GM18498 (cell line): ENCODE results near the gene BTN1A1.

Source experiments
- ATAC-seq: cut with Tn5 transposase; IDR thresholded peaks from one replicate; pipeline ENCODE4 v1.9.1; 2021; ENCODE audit warnings: mild to moderate bottlenecking, moderate library complexity; ENCODE audit not compliant: unreplicated experiment

The BTN1A1 gene

DNA sequence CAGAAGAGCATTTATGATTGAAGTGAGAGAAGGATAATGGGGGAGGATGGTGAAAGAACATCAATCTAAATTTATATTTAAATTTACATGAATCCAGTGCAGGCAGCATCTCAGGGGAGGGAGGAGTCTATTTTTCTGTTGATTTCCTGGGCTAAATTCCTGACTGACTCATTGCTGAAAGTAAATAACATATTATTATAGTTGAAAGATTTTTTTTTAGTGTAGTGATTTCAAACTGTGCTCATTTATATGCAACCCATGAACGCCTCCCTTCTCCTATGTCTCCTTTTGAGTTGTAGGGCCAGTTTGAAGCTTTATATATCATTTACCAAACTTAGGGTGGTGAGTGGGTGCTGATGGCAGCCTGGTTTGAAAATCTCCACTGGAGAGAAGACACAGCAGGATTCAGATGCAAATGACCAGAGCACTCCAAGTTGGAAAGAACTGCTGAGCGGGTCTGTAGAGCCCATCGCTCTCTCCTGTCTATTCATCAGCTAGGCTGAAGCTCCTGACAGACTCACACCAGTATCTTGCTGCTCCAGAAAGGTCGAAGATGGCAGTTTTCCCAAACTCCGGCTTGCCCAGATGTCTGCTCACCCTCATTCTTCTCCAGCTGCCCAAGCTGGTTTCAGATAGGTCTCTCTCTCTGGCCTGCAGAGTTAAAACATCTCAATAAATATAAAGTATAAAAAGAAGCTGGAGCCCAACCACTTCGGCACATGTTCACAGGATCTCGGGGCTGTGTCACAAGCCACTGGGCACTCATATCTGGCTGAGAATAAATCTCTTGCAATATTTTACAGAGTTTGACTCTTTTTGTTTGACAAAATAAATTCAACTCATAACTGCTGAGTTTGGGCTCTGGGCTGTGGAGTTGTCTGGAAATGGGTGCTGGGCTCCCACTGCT is 24.0 kb upstream of the BTN1A1 start:
- ATAC-seq, result no peak

DNA sequence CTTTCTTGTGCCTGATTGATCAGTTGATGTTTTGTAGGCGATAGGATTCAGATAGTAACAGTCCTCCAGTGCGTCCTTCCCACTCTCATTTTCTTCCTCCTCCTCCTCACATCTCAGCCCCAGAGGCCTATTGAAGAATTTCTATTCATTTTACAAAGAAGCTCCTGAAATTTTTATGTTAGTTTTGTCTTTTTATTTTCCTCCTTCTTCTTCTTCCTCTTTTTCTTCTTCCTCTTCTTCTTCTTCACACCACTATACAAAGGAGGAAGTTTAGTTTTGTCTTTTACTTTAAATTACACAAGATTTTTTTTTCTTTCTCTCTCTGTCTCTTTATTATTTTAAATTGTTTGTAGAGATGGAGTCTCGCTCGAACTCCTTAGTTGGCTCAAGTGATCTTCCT is 23.2 kb upstream of the BTN1A1 start:
- ATAC-seq, result no peak

DNA sequence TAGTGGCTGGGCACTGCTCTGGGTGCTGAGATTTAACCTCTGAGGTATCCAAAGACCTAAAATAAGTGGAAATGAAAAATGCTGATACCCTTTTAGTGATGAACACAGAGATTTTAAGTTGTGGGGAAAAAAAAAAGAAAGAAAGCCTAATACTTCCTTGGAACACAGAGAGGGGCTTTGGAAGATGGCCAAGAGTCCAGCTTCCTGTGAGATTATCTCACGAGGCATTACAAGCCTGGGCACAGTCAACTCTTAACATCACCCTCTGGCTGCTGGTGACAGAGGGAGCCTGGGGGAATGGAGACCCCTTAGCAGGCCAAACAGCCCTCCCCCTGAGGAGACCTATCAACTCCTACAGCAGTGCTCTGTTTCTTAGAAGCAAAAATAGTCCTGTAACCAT is 22.7 kb upstream of the BTN1A1 start:
- no peak for ATAC-seq

DNA sequence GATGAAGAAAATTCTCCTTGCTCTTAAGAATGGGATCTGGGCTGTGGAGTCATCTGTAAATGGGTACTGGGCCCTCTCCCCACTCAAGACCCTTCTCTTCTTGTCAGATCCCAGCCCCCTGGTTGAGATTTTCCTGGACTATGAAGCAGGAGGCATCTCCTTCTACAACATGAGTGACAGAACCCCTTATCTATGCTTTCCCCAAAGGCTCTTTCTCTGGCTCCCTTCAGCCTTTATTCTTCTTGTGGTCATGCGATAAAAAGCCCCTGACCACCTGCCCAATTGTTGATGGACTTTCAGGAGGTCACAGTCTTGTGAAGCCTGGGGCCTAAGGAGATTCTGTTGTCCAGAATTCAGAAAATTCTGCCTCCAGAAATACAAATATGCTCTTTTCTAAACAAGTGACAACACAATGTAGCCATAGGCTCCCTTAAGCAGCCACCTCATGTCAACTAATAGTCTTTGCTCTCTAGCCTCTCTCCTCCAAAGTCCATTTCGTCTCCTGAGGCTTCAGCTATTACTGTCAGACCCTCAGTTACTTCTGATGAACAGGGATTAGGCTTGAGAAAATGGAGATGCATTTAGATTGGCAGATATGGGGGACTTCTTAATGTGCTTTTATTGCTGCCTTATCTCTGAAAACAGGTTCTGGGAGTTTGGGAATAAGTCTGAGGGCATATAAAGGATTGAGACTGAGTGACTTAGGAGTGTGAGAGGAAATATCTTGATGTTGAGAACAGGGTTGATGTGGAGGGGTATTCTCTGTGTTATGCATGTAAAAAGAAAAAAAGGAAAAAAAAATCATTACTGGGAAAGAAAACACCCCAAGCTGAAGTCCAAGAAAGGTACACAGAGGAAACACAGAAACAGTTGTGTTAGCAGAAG is 21.8 kb upstream of the BTN1A1 start:
- no peak for ATAC-seq

DNA sequence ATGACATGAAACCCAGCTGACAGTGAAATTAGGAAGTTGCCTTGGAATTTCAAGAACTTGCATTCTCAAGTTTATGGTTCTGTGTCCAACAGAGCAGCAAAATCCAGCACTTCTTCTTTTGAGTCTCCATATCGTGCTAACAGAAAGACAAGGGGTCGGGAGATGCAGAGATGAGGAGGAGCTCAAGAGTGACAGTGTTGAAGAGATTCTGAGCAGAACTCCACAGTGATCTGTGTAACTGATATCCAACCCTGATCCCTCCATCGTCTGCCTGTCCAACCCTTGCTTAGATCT is 21.2 kb upstream of the BTN1A1 start:
- no peak for ATAC-seq

DNA sequence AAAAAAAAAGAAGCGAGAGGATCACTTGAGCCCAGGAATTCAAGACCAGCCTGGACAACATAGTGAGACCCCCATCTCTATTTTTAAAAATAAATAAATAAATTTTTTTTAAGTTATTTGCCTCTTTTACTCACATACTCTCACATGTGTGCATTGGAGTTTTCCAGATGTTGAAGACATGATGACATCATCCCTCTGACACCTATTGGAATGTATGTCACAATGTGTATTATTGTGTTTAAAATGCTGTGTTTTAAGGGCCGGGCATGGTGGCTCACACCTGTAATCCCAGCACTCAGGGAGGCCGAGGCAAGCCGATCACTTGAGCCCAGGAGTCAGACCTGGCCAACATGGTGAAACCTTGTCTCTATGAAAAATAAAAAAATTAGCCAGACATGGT is 17.8 kb upstream of the BTN1A1 start:
- ATAC-seq, result no peak

DNA sequence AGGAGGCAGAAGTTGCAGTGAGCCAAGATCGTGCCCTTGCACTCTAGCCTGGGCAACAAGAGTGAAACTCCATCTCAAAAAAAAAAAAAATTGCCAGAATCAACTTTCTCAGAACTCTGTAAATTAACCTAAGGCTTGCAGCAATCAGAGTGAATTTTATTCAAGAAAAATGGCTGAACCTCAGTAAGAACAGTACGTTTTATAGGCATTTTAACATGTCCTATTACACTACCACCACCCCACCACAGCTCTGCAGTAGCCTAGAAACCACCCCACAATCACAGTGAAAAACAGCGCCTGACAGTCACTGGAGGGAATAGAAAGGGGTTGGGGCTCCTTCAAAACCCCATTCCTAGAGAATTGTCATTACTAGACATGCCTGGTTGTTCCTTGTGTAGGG is 16.4 kb upstream of the BTN1A1 start:
- ATAC-seq, result no peak

DNA sequence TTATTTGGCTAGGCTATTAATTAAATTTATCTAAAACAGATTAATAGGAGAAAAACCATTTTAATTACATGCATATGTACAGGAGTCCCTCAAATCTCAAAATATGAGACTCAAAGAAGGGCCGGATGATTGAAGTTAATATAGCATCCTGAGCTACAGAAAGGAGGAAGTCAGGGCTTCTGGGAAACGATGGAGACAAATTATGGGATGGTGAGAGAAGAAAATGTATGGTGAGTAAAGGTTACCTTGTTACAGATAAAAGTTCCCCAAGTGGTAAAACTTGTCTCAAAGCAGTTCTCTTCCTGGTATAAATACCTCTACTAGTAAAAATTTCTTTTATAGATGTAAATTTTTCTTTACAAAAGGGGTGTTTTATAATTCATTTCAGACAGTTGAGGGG is 15.9 kb upstream of the BTN1A1 start:
- ATAC-seq, result no peak

DNA sequence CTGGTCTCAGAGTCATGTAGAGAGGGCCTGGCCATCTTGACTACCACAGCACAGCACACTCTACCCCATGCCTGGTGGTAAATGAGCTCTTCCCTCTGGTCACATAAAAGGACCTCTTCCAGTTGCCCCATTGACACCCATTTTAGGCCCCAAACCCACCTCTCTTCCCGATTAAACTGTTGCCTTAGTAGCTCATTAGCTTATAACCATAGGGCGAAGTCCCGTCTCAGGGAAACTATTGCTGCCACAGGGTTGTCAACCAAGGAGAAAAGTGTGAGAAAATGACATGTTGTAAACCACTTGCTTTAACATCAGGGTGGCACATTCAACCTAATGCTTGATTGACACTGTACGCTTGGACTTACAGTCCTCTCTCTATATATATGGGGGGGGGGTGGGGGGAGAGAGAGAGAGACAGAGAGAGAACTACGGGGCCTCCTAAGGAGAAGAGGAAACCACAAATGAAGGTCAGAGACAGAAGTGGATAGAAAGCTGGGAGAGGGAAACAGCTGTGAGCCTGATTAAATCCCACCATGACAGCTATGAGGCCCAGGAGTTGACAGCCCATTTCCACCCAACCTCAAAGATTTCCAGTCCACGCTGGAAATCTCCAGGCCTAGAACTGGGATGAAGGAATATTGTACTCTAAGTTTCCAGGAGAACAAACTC is 14.9 kb upstream of the BTN1A1 start:
- ATAC-seq, result no peak

DNA sequence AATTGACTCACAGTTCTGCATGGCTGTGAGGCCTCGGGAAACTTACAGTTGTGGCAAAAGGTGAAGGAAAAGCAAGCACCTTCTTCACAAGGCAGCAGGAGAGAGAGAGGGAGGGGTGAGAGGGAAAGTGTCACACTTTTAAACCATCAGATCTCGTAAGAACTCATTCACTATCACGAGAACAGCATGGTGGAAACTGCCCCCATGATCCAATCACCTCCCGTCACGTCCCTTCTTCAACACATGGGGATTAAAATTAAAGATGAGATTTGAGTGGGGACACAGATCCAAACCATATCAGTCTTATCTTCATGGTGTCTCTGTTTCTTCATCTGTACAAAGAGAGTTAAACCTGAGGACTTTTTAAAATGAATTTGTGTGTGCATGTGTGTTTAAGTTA is 13.7 kb upstream of the BTN1A1 start:
- no peak for ATAC-seq

DNA sequence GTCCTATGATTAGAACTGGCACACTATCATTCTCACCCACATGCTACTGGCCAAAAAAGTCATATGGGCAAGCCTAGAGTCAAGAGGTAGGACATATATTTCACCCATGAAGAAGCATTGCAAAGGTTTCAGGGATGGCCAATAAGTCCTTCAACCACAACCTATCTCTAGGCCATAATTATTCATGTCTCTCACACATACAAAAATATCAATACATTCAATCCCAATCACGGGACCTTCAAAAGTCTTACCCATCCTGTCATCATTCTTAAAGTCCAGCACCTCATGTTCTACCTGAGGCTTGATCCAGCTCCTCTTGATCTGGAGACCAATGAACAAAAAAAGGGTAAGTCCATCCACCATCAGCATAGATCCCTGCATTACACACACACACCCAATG is 12.6 kb upstream of the BTN1A1 start:
- ATAC-seq, result no peak

DNA sequence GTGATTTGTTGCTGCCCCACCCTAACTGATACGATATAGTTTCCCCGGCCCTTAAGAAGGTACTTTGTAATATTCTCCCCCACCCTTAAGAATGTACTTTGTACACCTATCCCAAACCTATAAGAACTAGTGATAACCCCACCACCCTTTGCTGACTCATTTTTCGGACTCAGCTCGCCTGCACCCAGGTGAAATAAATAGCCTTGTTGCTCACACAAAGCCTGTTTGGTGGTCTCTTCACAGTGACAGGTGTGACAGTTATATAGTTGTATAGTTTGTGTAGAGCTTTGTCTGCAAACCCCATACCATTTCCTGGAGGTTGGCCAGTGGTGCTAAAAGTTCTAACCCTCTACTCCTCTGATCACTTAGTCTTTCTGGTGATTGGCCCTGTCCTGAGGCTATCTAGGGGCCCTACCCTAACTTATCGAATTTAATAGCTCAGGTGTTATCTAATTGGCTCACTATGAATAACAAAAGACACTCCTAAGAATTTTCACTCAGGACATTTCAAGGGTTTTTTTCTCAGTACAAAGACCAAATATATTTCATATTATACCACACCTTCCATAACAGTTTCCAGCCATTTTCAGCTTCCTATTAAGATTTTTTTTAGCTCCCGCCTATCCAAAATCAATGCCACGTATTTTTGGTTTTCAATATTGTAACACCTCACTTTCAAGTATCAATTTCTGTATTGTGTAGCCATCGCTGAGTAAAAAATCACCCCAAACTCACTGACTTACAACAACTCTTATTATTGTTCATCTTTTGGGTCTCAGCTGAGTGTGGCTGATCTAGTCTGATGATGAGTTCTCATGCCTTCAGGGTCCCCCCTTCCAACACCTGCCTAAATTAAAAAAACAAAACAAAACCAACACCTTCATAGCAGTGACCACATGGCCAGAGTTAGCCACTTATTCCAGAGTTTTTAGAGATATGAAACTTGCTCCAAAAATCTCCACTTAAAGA is 9.8 kb upstream of the BTN1A1 start:
- no peak for ATAC-seq

DNA sequence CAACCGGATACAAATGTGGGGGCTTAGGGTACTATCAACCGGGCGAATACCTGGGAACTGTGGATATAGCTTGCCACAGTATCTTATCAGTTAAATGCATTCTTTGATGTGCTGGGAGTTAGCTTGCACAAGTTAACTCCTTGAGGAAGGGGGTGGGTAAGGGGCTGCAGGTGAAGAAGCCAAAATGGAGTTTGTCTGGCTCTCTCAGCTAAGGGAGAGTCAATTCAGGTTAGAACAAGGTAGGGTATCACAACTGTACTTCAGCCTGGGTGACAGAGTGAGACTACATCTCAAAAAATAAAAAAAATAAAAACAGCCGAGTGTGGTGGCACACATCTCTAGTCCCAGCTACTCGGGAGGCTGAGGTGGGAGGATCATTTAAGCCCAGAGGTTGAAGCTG is 8.5 kb upstream of the BTN1A1 start:
- ATAC-seq, result no peak

DNA sequence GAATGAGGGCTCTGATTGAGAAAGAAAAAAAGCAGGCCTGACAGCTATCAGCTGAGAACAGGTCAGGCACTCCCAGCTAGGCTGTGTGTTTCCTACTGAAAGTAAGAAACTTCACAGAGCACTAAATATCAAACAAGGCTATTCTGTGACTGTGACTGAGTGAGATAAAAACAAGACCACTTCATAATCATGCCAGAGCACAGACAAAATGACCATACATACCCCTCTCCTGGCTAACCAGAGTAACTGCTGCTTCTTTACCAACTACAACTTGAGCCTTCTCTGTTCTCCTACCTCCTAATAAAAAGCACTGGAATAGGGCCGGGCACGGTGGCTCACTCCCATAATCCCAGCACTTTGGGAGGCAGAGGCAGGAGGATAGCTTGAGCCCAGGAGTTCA is 6.8 kb upstream of the BTN1A1 start:
- no peak for ATAC-seq

DNA sequence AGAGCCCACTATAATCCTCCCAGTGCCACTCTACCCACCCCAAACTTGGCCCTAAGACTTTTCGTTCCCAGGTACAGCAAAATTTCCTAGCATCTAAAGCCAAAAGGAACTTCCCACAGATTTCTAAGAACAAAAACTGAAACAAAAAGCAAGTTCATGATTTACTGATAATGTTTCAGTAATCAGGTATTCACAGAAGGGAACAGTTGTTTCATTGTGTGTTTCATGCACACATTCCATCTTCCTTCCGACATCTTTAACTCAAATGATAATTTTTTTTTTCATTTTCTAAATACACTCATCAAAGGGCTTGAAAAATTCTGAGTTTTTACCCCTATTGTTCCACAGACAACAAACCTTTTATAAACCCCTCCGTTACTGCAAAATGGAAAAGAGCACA is 6.0 kb upstream of the BTN1A1 start:
- no peak for ATAC-seq

DNA sequence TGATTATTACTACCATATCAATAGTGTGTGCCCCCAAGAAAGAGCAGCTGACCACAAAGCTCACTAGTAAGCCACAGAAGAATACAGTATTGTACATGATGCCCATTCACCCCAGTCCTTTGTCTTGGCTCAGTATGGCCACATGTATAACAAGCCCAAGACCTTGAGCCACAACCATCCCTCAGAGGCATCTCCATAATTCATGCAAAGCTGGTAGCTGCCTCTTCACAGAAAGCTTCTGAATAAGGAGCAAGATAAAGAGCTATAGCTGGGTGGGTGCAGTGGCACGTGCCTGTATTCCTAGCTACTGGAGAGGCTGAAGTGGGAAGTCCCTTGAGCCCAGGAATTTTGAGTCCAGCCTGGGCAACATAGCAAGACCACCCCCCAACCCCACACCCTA is 4.8 kb upstream of the BTN1A1 start:
- no peak for ATAC-seq

DNA sequence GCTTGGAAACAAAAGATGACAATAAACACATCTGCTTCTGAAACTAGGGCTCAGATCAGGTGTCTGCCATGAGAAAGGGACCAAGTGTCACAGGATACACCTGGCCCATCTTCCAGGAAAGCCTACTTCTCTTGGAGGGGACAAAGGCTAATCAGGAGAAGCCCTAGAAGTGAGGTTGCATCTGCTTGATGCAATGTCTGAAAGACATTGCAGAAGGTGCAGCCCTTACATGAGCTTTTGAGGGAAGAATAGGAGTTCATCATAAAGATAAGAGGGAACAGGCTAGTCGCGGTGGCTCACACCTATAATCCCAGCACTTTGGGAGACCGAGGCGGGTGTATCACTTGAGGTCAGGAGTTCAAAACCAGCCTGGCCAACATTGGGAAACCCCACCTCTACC is 2.5 kb upstream of the BTN1A1 start:
- no peak for ATAC-seq

DNA sequence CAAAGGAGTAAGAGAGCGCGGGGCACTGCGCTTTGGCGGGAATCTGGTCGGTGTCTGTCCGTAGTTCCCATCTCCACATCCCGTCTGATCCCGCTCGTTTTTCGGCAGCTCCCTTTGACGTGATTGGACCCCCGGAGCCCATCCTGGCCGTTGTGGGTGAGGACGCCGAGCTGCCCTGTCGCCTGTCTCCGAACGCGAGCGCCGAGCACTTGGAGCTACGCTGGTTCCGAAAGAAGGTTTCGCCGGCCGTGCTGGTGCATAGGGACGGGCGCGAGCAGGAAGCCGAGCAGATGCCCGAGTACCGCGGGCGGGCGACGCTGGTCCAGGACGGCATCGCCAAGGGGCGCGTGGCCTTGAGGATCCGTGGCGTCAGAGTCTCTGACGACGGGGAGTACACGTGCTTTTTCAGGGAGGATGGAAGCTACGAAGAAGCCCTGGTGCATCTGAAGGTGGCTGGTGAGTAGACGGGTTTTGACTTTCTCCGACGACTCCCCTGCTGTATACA is 1.4 kb downstream of the BTN1A1 start:
- no peak for ATAC-seq

DNA sequence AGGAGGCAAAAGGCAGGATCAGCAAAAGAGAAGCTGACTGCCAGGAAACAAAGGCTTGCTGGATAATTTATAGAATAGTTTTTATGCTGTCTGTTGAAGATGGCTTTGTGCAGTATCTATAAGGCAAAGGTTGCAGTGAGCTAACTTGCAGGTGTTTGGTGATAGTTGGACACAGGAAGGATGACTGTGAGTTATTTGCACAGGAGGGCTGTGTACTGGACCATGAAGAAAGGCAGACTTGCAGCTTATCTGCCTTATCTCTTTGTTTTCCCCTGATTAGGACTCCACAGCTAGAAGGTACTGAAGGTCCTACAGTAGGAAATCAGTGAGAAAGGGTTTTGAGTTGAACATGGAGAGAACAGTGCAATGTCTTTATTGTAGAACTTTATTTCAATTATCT is 2.1 kb downstream of the BTN1A1 start:
- ATAC-seq, result peak; percentile 52

DNA sequence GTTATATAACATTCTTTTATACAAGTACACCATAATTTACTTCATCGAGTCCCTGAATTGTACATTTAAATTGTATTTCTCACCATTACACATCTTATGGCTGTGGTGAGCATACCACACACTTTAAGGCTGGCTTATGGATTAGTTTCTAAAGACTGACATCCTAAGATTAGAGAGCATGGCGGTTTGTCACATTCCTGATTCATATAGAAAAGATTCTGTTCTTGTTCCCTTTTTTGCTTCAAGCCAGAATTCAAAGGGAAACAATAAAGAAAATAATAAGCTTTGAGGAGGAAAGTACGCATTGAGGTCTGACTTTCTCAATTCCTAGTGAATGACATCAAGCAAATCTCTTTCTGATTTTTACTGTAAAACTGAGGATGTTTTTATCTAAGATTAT is 2.5 kb downstream of the BTN1A1 start:
- no peak for ATAC-seq
